Heart left ventricle (tissue), 13 donors: ENCODE measurements around the gene OR5M10.

Experiments used
- CTCF ChIP-seq, 12 donors: fragments of 200-600 bp; sonication (generic) in 4 of 12; IDR thresholded peaks; one replicate each; pipeline versions ENCODE4 v1.5.0 to v1.8.0; 2018 to 2022; ENCODE audit warnings: antibody characterized with exemption in 12 of 12, mild to moderate bottlenecking in 5 of 12
- POLR2A ChIP-seq, 2 donors: fragments of 450-650 bp; IDR thresholded peaks; one replicate each; pipeline ENCODE4 v1.6.1; 2017; ENCODE audit warnings: antibody characterized with exemption in 2 of 2, mild to moderate bottlenecking in 2 of 2, moderate library complexity in 2 of 2
- donor health status: ischemic (EF 13 %, LVEDD 7.1; RV severe dilation, severe dysfunction).
- donor health status: DM: no; HTN: yes; CAD: no.
- donor health status: DM: no; HTN: no; CAD: no.
- donor health status: ischemic (EF 25% LVEDD 6.9; RV normal size, moderate dysfunction).
- donor health status: ischemic (EF 25% LVEDD 5.7; RV mildly dilated, moderate dysfunction).
- donor health status: ischemic (EF 35%, LVEDD 5.7; RV mildly dilated, moderate dysfunction).
- donor health status: nonischemic (EF 11% LVEDD 7.7; RV severe dilation, severe dysfunction).
- donor health status: DM: yes; HTN: yes; CAD: no.
- donor health status: PGD.
- donor health status: ischemic (EF 29% LVEDD 5.4; RV normal size, mild dysfunction).
- donor health status: nonischemic (EF 23%, LVEDD 6.1; RV moderate dilation, normal function).

DNA sequence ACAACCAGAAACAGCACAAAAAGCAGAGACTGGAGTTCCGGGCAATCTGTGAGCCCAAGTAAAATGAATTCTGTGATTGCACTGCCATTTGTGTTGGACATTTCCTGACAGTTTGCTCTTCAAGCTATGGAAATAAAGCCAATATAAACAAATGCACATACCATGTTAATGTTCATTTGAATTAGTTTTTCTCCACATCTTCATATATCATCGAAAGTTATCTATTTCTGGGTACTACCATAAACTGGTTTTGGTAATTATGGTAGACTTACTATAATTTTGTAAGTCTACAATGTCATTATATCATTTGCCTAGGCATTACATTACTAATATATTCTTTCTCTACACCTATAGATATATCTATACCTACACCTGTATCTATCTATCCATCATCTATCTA, 34.4 kb downstream of the OR5M10 start, which contains the start of gene OR5M11:
- TF ChIP-seq CTCF (IDR thresholded peaks at IDR 0.05) (no peak), POLR2A (IDR thresholded peaks at IDR 0.05) (no peak)
